GM12875 (cell line): ENCODE data around the gene PHLDB2.
"Not testable (repeated sequence)": the region's sequence is repeated elsewhere in the genome, so short reads cannot be mapped to it uniquely, and the experiment has no call there.

Experiments
- H3K4me3 ChIP-seq: one replicate; pipeline ENCODE4 v1.5.1; 2011; ENCODE audit warnings: low read depth, low read length, control low read depth
- TF ChIP-seq, protein P1 (sequence below): IDR thresholded peaks from 2 replicates; pipeline ENCODE4 v1.5.1; 2011; ENCODE audit warnings: low read depth, mild to moderate bottlenecking, control low read depth, inconsistent platforms, low read length, moderate library complexity, borderline replicate concordance; ENCODE audit not compliant: insufficient read depth

The PHLDB2 gene

GRCh38 chr3:111859061-111859973 lies at the start of gene PHLDB2:
Gene PHLDB2, plus strand, starts transcription at chr3:111859265. Its CDS starts 24,813 bp downstream, at chr3:111884078.
- TF ChIP-seq, protein P1, sequence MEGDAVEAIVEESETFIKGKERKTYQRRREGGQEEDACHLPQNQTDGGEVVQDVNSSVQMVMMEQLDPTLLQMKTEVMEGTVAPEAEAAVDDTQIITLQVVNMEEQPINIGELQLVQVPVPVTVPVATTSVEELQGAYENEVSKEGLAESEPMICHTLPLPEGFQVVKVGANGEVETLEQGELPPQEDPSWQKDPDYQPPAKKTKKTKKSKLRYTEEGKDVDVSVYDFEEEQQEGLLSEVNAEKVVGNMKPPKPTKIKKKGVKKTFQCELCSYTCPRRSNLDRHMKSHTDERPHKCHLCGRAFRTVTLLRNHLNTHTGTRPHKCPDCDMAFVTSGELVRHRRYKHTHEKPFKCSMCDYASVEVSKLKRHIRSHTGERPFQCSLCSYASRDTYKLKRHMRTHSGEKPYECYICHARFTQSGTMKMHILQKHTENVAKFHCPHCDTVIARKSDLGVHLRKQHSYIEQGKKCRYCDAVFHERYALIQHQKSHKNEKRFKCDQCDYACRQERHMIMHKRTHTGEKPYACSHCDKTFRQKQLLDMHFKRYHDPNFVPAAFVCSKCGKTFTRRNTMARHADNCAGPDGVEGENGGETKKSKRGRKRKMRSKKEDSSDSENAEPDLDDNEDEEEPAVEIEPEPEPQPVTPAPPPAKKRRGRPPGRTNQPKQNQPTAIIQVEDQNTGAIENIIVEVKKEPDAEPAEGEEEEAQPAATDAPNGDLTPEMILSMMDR, result no peak
- H3K4me3 ChIP-seq, result peak within 1 kb of the TSS; percentile 48

GRCh38 chr3:111810909-111811308 lies 48.2 kb upstream of the PHLDB2 start:
- TF ChIP-seq, protein P1, result no peak
- H3K4me3 ChIP-seq, result no peak overlapping the region

DNA sequence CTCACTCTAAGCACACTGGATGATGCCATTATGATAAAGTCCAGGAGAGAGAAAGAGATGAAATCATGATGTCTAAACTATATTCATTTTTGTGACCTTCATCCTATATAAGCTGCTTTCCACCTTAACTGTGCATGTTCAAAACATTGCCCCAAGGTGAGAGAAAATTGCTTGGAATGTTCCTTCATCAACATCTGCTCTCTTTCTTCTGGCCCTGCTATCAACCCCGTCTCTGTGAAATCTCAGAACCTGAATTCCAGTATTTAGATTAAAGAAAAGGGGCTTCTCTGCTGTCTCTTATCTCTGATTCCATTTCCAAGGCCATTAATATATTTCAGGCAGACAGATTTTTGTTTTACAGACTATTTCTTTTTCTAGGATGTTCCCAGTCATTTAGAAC lies 47.3 kb upstream of the PHLDB2 start:
- no peak overlapping the region for H3K4me3 ChIP-seq
- TF ChIP-seq, protein P1, result no peak

DNA sequence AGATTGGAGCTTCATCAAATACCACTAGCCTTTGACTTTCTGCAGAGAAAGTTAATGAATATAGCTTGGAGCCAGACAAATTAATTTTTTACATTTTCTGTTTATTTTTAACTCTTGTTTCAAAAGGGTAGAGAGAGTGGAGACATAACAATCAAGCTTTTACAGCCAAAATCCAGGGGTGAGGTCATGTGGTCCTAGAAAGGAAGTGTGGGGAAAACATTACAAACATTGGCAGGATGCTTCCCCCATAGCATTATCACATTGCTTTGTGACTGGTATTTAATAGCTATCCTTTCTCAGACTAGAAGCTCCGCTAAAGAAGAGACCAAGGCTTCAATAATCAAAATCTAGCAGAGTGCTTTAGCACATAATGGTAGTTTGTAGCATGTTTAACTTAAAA lies 46.4 kb upstream of the PHLDB2 start:
- TF ChIP-seq, protein P1, result no peak
- H3K4me3 ChIP-seq, result no peak overlapping the region

DNA sequence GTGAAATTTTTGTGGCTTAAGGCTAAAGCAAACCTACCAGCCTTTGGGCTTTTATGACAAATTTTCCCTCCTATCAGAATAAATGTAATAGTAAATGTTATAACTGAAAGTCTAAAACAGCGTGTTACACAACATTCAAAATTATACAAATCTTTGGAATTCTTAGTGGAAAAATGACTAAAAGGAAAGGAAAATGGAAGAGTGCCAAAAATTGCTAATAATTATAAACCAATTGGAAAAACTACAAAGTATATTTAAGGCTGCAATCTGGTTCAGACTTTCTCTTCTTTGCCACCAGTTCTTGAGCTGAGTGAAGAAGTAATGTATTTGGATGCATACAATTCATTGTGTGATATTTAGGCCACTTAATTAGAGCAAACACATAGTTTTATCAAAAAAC lies 45.6 kb upstream of the PHLDB2 start:
- TF ChIP-seq, protein P1, result no peak
- H3K4me3 ChIP-seq, result no peak overlapping the region

DNA sequence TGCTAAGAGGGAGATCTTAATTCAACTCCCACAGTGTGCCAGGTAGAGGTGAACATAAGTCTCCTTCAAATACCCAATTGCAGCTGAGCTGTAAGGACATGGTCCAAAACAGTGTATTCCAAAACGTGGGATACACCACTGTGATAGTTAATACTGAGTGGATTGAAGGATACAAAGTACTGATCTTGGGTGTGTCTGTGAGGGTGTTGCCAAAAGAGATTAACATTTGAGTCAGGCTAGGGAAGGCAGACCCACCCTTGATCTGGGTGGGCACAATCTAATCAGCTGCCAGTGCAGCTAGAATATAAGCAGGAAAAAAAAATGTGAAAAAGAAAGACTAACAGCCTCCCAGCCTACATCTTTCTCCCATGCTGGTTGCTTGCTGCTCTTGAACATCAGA lies 45.1 kb upstream of the PHLDB2 start:
- TF ChIP-seq, protein P1, result no peak
- no peak overlapping the region for H3K4me3 ChIP-seq

- not testable (repeated sequence) for H3K4me3 ChIP-seq
Measured at GRCh38 chr3:111816771-111817170, 42.3 kb upstream of the PHLDB2 start.
